HS-5 (cell line): ENCODE results near the gene NOX4.
"Not testable (repeated sequence)": the region's sequence is repeated elsewhere in the genome, so short reads cannot be mapped to it uniquely, and the experiment has no call there.

Experiments
- DNase-seq: peaks from one replicate; pipeline ENCODE4 v3.0.0-alpha.2; 2012; ENCODE audit warnings: low read depth

The NOX4 gene

DNA sequence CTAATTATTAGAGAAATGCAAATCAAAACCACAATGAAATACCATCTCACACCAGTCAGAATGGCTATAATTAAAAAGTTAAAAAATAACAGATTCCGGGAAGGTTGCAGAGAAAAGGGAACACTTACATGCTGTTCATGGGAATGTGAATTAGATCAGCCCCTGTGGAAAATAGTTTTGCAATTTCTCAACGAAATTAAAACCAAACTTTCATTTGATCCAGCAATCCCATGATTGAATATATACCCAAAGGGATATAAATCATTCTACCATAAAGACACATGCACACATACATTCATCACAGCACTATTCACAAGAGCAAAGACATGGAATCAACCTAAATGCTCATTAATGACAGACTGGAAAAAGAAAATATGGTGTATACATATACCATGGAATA is 32.5 kb downstream of the NOX4 start:
- no peak for DNase-seq

GRCh38 chr11:89457190-89457589 is 34.0 kb downstream of the NOX4 start:
- no peak for DNase-seq

DNA sequence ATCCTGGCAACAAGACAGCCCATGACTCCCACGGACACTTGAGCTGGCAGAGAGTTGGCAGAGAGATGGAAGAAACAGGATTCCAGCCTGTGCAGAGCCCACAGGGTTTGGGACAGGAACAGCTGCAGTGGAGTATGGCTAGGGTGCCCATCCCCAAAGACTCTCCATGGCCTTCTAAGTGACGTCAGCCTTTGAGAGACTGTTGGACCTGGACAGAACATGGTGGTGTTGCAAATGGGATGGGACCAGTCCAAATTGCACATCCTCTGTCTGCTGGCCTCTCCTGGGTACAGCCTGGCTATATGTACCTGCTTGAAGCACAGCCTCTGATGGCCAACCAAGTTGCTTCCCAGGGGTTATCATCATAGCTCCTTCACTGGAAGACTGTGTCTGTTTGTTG is 34.5 kb downstream of the NOX4 start:
- DNase-seq, result no peak

DNA sequence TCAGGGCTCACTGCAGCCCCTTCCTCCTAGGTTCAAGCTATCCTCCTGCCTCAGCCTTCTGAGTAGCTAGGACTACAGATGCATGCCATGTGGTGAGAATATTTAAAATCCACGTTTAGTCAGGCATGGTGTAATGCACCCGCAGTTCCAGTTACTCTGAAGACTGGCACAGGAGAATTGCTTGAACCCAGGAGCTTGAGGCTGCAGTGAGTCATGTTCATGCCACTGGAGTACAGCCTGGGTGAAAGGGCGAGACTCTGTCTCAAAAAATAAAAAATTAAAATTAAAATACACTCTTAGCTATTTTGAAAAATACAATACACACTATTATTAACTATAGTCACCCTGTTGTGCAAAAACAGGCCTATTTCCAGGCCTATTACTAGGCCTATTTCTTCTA is 38.4 kb downstream of the NOX4 start:
- DNase-seq, result no peak

- DNase-seq, result no peak
These were observed 43.3 kb downstream of the NOX4 start for GRCh38 chr11:89447845-89448244.

DNA sequence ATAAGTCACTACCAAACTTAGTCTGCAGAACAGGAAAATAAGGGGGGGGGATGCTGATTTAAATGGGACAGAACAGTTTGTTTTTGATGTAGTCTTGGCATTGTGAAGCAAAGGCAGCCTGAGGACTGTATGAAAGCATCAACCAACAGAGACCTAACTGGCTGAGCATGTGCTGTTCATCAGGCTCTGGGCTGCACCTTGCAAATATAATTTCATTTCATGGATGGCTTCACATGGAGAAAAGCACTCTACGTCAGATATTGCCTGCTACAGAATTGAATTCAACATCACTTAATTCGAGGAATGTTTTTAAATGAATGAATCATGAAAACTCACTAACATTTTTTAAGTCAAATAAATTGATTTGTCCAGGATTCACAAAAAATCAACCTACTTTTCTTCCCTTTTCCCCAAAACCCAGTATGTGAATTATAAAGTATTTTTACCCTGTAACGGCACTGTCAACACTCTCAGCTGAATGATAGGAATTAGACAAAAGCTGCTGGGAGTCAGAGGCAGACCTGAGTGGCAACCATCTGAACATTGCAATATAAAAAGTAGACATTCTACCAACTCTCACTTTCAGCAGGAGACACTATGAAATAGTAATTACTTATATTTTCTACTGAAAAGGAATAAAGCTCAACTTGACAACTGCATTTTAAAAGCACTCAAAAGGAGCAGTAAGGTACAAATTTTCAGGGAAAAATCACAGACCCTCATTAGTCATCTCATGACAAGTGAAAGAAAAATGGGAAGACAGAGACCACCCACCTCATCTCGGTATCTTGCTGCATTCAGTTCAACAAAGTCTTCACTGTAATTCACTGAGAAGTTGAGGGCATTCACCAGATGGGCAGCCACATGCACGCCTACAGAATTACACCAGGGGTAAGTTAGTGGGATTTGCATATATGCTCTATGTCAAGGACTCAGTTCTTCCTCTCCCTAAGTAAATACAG is 47.5 kb downstream of the NOX4 start:
- no peak for DNase-seq

DNA sequence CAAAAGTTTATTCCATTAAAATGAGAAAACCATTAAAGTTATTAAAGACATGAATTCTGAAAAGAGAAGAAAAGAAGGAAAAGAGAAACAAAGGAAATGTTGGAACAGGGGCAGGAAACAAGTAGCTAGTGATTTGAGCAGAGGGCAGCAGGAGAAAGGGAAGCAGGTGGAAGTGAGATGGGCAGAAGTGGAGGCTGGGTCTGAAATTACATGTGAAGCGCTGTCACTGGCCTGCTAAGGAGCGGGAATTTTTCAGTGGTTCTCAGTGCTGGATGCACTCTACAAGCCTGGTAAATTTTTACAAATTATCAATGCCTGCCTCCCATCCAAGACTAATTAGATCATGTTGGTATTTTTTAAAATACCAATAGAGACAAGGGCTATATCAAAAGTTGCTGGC is 48.4 kb downstream of the NOX4 start:
- no peak for DNase-seq

- DNase-seq, result no peak
These were observed 49.6 kb downstream of the NOX4 start for GRCh38 chr11:89441606-89442005.

DNA sequence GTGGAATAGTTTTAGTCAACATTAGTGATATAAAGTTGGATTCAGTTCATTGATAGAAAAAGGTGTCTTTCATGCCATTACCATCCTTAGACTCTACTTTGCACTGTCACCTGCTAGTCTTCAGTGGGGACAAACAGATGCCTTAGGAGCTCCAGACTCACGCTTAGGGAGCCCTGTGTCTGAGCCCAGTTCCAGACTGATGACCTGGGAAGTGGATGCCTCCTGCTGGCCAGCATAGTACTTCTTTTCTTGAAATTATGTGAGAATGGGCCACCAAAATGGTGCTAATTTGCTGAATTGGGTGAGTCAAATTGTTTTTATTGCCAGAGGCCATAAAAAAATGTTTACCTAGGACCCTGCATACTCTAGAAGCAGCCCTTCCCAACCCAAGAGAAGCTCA is 53.9 kb downstream of the NOX4 start:
- no peak for DNase-seq

- no peak for DNase-seq
These were observed 55.1 kb downstream of the NOX4 start for GRCh38 chr11:89436071-89436470.

GRCh38 chr11:89433278-89433677 is 57.9 kb downstream of the NOX4 start:
- no peak for DNase-seq

- not testable (repeated sequence) for DNase-seq
These were observed 59.0 kb downstream of the NOX4 start for GRCh38 chr11:89432182-89432581.

DNA sequence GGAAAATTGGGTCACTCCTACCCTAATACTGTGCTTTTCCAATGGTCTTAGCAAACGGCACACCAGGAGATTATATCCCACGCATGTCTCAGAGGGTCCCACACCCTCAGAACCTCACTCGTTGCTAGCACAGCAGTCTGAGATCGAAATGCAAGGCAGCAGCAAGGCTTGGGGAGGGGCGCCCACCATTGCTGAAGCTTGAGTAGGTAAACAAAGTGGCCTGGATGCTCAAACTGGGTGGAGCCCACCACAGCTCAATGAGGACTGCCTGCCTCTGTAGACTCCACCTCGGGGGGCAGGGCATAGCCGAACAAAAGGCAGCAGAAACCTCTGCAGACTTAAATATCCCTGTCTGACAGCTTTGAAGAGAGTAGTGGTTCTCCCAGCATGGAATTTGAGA is 64.7 kb downstream of the NOX4 start:
- not testable (repeated sequence) for DNase-seq

DNA sequence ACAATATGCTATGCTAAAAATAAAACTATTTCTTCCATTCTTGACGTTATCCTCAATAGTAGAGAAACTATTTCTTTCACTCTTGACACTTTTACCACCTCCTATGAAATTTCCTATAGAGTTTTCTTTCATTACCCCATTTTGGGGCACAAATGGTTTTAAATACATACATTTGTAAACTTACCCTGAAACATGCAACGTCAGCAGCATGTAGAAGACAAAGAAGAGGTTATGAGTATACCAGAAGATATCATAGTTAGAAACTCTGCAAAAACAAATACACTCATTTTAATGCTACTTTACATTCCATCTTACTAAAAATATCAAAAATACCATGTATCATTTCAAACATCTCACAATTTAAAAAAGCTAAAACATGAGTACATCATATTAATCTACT is 69.5 kb downstream of the NOX4 start:
- no peak for DNase-seq

- no peak for DNase-seq
These were observed 70.2 kb downstream of the NOX4 start for GRCh38 chr11:89420981-89421380.

GRCh38 chr11:89416961-89417360 is 74.2 kb downstream of the NOX4 start:
- no peak for DNase-seq

DNA sequence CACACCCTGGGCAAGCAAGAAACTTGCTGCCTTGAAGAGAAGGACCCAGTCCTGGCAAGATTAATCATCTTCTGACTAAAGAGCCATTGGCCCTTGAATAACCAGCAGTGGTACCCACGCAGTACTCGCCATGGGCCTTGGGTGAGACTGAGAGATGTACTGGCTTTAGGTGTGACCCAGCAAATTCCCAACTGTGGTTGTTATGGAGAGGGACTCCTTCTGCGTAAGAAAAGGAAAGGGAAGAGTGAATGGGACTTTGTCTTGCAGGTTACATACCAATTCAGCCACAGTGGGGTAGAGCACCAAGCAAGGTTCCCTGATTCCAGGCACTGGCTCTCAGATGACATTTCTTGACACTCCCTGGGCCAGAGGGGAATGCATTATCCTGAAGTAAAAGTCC is 80.1 kb downstream of the NOX4 start:
- DNase-seq, result not testable (repeated sequence)

- DNase-seq, result not testable (repeated sequence)
These were observed 80.5 kb downstream of the NOX4 start for GRCh38 chr11:89410666-89411065.

DNA sequence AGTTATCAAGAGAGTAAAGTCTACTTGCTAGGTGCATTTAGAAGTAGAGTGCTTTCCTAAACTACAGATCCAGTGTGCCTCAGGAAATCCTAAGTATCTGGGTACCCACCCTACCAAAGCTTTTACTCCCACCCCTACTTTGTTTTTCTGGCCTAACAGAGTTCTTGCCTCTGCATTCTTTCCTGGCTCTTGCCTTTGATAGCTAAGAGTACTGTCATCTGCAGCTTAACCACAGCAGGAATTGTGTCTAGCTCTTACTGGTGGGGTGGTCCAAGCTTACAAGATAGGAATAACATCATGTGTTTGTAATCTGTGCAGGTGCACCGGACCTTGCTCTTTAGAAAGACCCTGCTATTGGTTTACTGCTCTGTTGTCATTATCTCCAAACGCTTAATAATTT is 82.7 kb downstream of the NOX4 start:
- not testable (repeated sequence) for DNase-seq

DNA sequence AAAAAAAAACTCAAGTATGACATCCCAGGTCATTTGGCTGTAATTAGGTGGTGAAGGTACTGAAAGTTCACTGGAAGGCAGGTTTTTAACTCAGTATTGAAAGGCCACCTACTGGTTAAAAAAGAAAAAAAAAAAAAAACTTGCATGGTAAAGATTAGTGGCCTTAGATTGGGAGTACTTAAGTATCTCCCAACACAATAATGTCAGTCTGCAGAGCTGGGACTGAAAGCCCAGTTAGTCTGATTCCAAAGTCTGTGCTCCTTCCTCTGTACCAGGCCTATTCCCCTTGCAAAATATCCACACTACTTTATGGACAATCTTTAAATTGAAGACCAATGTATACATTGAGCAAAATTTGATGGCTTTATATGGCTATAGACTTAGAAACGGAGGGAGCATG is 85.5 kb downstream of the NOX4 start:
- peak; percentile 10 for DNase-seq

- DNase-seq, result not testable (repeated sequence)
These were observed 99.5 kb downstream of the NOX4 start for GRCh38 chr11:89391654-89392053.

GRCh38 chr11:89387501-89387900 is 103.7 kb downstream of the NOX4 start:
- not testable (repeated sequence) for DNase-seq

DNA sequence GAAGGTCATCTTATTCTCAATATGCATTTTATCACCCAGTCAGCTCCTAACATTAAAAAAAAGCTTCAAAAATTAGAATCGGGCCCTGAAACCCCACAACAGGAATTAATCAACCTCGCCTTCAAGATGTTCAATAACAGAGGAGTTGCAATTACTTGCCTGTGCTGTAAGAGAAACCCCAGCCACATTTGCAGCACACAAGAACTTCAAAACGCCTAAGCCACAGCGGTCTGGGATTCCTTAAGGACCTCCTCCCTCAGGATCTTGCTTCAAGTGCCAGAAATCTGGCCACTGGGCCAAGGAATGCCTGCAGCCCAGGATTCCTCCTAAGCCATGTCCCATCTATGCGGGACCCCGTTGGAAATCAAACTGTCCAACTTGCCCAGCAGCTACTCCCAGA is 108.2 kb downstream of the NOX4 start:
- DNase-seq, result not testable (repeated sequence)

DNA sequence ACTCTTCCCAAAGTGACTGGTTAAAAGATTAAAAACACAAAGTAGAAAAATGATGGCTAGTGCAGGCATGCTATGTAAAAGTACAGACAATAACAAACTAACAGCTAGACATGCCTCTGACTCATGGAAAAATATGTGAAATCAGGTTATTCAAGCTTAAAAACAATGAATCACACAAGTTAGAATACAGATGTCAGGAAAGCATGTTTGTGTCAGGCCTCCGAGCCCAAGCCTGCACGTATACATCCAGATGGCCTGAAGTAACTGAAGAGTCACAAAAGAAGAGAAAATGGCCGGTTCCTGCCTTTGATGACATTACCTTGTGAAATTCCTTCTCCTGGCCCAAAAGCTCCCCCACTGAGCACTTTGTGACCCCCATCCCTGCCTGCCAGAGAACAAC is 110.1 kb downstream of the NOX4 start:
- peak; percentile 88 for DNase-seq
